Measurements from ENCODE around the gene AGAP1.

DNA sequence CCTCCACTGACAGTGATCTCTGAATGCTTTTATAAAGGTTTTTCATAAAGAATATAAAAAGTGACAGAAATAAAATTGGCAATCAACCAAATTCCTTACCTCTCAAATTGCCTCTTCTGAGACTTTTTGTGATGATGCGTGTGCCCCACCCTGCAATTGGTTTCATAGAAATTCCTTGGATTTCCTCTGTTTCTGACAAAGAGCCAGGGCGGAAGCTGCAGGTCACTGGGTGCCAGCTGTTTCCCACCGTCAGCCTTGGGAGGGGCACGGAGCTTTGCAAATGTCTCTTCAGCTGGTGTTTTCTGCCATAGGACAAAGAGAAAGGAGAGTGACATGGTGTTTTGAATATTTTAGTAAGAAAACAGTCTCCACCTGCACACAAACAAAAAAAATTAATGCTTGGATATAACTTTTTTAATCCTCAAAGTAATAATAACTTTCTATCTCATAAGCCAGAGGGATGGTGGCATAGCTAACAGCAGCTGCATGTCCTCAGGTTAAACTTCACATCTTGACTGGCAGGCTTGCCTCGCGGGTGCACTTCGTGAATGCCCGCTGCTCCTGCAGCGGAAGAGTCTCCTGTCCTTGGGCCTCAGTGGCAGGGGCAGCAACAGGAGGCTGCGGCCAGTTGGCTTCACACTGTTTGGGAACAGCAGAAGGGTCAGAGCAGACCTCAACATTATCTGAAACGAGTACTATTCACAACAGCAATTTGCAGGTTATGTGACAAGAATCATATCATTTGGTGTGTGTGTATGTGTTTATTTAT lies 24.7 kb downstream of the AGAP1 start:
- TF ChIP-seq, protein P1, sequence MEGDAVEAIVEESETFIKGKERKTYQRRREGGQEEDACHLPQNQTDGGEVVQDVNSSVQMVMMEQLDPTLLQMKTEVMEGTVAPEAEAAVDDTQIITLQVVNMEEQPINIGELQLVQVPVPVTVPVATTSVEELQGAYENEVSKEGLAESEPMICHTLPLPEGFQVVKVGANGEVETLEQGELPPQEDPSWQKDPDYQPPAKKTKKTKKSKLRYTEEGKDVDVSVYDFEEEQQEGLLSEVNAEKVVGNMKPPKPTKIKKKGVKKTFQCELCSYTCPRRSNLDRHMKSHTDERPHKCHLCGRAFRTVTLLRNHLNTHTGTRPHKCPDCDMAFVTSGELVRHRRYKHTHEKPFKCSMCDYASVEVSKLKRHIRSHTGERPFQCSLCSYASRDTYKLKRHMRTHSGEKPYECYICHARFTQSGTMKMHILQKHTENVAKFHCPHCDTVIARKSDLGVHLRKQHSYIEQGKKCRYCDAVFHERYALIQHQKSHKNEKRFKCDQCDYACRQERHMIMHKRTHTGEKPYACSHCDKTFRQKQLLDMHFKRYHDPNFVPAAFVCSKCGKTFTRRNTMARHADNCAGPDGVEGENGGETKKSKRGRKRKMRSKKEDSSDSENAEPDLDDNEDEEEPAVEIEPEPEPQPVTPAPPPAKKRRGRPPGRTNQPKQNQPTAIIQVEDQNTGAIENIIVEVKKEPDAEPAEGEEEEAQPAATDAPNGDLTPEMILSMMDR (IDR thresholded peaks at IDR 0.05), result no peak
- no peak for TF ChIP-seq POLR2A (IDR thresholded peaks at IDR 0.05)
- TF ChIP-seq POLR2AphosphoS5 (IDR thresholded peaks at IDR 0.05), result no peak
